Osteocyte (in vitro differentiated cells): ENCODE results near the gene SRF. TPM values are rescaled to one million over a fixed set of nuclear protein-coding genes. Genes with fewer than 3 reads are reported as not detected.

ENCODE experiments used
- DNase-seq: peaks from one replicate; pipeline ENCODE4 v3.0.0; 2021; ENCODE audit warnings: mixed read lengths; ENCODE audit not compliant: unreplicated experiment; ENCODE audit errors: extremely low spot score
- H3K27ac Mint-ChIP-seq: one replicate; pipeline ENCODE4 v1.8.0; 2021; ENCODE audit warnings: mild to moderate bottlenecking, mixed read lengths; ENCODE audit not compliant: unreplicated experiment
- H3K27me3 Mint-ChIP-seq: one replicate; pipeline ENCODE4 v1.8.0; 2021; ENCODE audit warnings: mixed read lengths; ENCODE audit not compliant: unreplicated experiment
- H3K36me3 Mint-ChIP-seq: one replicate; pipeline ENCODE4 v1.8.0; 2021; ENCODE audit warnings: mixed read lengths; ENCODE audit not compliant: unreplicated experiment
- H3K4me1 Mint-ChIP-seq: one replicate; pipeline ENCODE4 v1.8.0; 2021; ENCODE audit warnings: mixed read lengths; ENCODE audit not compliant: unreplicated experiment
- H3K4me3 Mint-ChIP-seq: one replicate; pipeline ENCODE4 v1.8.0; 2021; ENCODE audit warnings: mild to moderate bottlenecking, moderate library complexity, mixed read lengths; ENCODE audit not compliant: unreplicated experiment
- H3K9me3 Mint-ChIP-seq: one replicate; pipeline ENCODE4 v1.8.0; 2021; ENCODE audit warnings: mixed read lengths; ENCODE audit not compliant: unreplicated experiment
- total RNA-seq: library from RNA; stranded (reverse); gene quantifications from 2 replicates; pipeline ENCODE4 v1.2.1, GENCODE V29; 2021
- TF ChIP-seq, protein P1 (sequence below): fragments of 200-600 bp; sonication (generic); IDR thresholded peaks from 2 replicates; pipeline ENCODE4 v1.5.0; 2021; ENCODE audit warnings: antibody characterized with exemption, mild to moderate bottlenecking, moderate library complexity

SRF gene
- total RNA-seq, 1 donor from 2014 or later = 32.5 TPM

GRCh38 chr6:43125555-43125954 is 45.5 kb upstream of the SRF start:
- H3K27ac Mint-ChIP-seq = peak overlapping the region; percentile 88
- H3K27me3 Mint-ChIP-seq = no peaks in the 10 kb centered on the region
- DNase-seq = no peak
- no peak overlapping the region for H3K4me3 Mint-ChIP-seq
- H3K36me3 Mint-ChIP-seq = peaks cover 1% of the 10 kb centered on the region
- no peaks in the 10 kb centered on the region for H3K9me3 Mint-ChIP-seq
- peaks cover 84% of the 10 kb centered on the region for H3K4me1 Mint-ChIP-seq
- TF ChIP-seq, protein P1, sequence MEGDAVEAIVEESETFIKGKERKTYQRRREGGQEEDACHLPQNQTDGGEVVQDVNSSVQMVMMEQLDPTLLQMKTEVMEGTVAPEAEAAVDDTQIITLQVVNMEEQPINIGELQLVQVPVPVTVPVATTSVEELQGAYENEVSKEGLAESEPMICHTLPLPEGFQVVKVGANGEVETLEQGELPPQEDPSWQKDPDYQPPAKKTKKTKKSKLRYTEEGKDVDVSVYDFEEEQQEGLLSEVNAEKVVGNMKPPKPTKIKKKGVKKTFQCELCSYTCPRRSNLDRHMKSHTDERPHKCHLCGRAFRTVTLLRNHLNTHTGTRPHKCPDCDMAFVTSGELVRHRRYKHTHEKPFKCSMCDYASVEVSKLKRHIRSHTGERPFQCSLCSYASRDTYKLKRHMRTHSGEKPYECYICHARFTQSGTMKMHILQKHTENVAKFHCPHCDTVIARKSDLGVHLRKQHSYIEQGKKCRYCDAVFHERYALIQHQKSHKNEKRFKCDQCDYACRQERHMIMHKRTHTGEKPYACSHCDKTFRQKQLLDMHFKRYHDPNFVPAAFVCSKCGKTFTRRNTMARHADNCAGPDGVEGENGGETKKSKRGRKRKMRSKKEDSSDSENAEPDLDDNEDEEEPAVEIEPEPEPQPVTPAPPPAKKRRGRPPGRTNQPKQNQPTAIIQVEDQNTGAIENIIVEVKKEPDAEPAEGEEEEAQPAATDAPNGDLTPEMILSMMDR = no peak

DNA sequence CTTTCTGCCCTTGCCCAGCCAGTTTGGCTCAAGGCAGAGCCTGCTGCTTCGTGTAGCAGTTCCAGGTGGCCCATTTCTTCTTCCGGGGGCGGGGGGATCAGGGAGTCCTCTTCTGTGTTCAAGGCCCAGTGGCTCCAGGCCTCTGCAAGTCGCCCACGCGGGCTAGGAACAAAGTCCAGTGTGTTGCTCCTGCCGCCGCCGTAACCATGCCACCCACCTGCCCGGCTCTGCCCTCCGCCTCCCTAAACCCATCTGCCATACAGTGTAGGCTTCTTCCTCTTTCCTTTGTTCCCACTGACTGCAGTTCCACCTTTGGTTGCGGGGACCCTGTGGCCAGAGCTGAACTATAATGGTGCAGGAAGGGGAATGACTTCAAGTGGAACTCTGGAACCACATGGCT is 43.9 kb upstream of the SRF start:
- peak overlapping the region; percentile 27 for H3K27ac Mint-ChIP-seq
- no peaks in the 10 kb centered on the region for H3K9me3 Mint-ChIP-seq
- no peak for DNase-seq
- no peaks in the 10 kb centered on the region for H3K27me3 Mint-ChIP-seq
- H3K4me1 Mint-ChIP-seq = peaks cover 67% of the 10 kb centered on the region
- peaks cover 9% of the 10 kb centered on the region for H3K36me3 Mint-ChIP-seq
- TF ChIP-seq, protein P1 = no peak
- H3K4me3 Mint-ChIP-seq = no peak overlapping the region

DNA sequence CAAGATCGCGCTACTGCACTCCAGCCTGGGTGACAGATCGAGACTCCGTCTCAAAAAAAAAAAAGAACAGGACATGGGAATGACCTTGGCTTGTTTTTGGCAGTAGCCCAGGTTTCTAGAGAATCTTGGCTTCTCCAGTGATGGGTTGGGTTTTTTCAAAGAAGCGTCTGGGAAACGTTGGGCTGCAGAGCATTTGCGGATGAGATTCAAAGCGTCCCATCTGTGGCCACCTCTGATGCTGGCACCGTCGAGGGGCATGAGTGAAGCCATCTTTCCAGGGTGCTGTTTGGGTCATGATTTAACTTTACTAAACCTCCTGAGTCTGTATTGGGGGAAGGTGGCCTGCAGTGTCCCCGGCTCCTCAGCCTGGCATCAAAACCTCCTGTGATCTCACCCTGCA is 43.2 kb upstream of the SRF start:
- no peak overlapping the region for H3K27ac Mint-ChIP-seq
- TF ChIP-seq, protein P1 = no peak
- no peaks in the 10 kb centered on the region for H3K9me3 Mint-ChIP-seq
- no peaks in the 10 kb centered on the region for H3K27me3 Mint-ChIP-seq
- DNase-seq = no peak
- peaks cover 11% of the 10 kb centered on the region for H3K36me3 Mint-ChIP-seq
- H3K4me1 Mint-ChIP-seq = peaks cover 60% of the 10 kb centered on the region
- H3K4me3 Mint-ChIP-seq = no peak overlapping the region

- H3K36me3 Mint-ChIP-seq = peaks cover 16% of the 10 kb centered on the region
- no peak for DNase-seq
- TF ChIP-seq, protein P1 = no peak
- no peaks in the 10 kb centered on the region for H3K9me3 Mint-ChIP-seq
- H3K4me3 Mint-ChIP-seq = no peak overlapping the region
- H3K27me3 Mint-ChIP-seq = no peaks in the 10 kb centered on the region
- H3K27ac Mint-ChIP-seq = no peak overlapping the region
- peaks cover 51% of the 10 kb centered on the region for H3K4me1 Mint-ChIP-seq
Observed at GRCh38 chr6:43128926-43129325, 42.1 kb upstream of the SRF start.

DNA sequence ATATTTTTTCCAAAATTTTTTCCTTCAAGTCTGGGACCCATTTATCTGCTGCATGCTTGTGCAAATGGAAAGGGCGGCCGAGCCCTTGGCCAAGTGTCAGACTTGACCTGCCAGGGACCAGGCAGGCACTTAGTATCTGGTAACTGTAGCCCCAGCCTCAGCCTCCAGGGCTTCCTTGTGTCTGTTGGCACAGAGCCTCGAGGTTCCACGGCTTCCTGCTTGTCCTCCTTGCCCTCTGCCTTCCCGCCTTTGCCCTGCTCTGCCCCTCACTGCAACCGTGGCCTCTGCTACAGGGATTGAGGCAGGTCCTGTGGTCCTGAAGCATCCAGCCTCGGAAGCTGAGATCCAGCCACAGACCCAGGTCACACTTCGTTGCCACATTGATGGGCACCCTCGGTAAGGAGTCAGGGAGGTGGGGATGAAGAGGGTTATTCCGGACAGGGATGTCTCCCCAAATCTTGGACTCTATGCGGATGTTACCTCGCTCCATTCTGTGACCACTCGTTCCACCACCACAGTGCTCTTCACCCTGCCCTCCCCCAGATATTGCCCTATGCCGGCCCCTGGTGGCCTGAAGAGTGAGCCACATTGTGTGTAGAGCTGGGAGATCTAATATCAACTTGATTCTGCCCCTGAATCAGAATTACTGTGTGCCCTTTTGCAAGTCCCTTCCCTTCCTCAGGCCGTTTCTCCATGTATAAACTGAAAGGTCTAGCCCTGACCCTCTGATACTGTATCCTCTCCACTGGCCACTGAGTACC is 41.5 kb upstream of the SRF start:
- Mint-ChIP-seq H3K27me3 (no peaks in the 10 kb centered on the region), H3K27ac (no peak overlapping the region), H3K4me1 (peaks cover 44% of the 10 kb centered on the region), H3K36me3 (peaks cover 16% of the 10 kb centered on the region), H3K4me3 (no peak overlapping the region), H3K9me3 (no peaks in the 10 kb centered on the region)
- TF ChIP-seq, protein P1 = peak; percentile 63
- DNase-seq = no peak
